Fibroblast of skin of scalp (primary cell): ENCODE measurements around the gene CYP2W1.
"Not testable (repeated sequence)": the region's sequence is repeated elsewhere in the genome, so short reads cannot be mapped to it uniquely, and the experiment has no call there.

Source experiments
- DNase-seq: peaks from one replicate; pipeline ENCODE4 v3.0.0-alpha.2; 2013

The CYP2W1 gene

GRCh38 chr7:999149-999879 lies 16.3 kb downstream of the CYP2W1 start:
- DNase-seq, result no peak

- no peak for DNase-seq
Observed at GRCh38 chr7:999941-1000935, 17.3 kb downstream of the CYP2W1 start.

- not testable (repeated sequence) for DNase-seq
Observed at GRCh38 chr7:1001069-1001770, 18.2 kb downstream of the CYP2W1 start.

GRCh38 chr7:1002026-1002425 lies 19.0 kb downstream of the CYP2W1 start:
- DNase-seq, result not testable (repeated sequence)

GRCh38 chr7:1002445-1002844 lies 19.5 kb downstream of the CYP2W1 start:
- DNase-seq, result not testable (repeated sequence)

- DNase-seq, result no peak
Observed at GRCh38 chr7:1004018-1004852, 21.3 kb downstream of the CYP2W1 start.

GRCh38 chr7:1005303-1005702 lies 22.3 kb downstream of the CYP2W1 start:
- DNase-seq, result no peak

- DNase-seq, result no peak
Observed at GRCh38 chr7:1007901-1008300, 24.9 kb downstream of the CYP2W1 start.

- no peak for DNase-seq
Observed at GRCh38 chr7:1008733-1009363, 25.9 kb downstream of the CYP2W1 start.

GRCh38 chr7:1009747-1010146 lies 26.8 kb downstream of the CYP2W1 start:
- no peak for DNase-seq

GRCh38 chr7:1010226-1010625 lies 27.2 kb downstream of the CYP2W1 start:
- DNase-seq, result no peak

GRCh38 chr7:1011297-1012003 lies 28.5 kb downstream of the CYP2W1 start:
- no peak for DNase-seq

GRCh38 chr7:1012004-1012715 lies 29.2 kb downstream of the CYP2W1 start:
- DNase-seq, result no peak

- DNase-seq, result no peak
Observed at GRCh38 chr7:1012716-1013095, 29.7 kb downstream of the CYP2W1 start.

GRCh38 chr7:1013581-1013980 lies 30.6 kb downstream of the CYP2W1 start:
- peak; percentile 20 for DNase-seq

- DNase-seq, result no peak
Observed at GRCh38 chr7:1014681-1015080, 31.7 kb downstream of the CYP2W1 start.

- DNase-seq, result no peak
Observed at GRCh38 chr7:1015196-1016121, 32.5 kb downstream of the CYP2W1 start.

GRCh38 chr7:1016577-1017531 lies 33.9 kb downstream of the CYP2W1 start:
- DNase-seq, result no peak
